Measurements from ENCODE around the gene ITIH4. TPM values are rescaled to one million over a fixed set of nuclear protein-coding genes. Genes with fewer than 3 reads are reported as not detected.

The ITIH4 gene
- total RNA-seq, 1 donor from 2014 or later, result 1.1 TPM

- peaks cover under 1% of the 10 kb centered on the region for H3K36me3 Mint-ChIP-seq
- no peak overlapping the region for H3K27ac ChIP-seq
- no peaks in the 10 kb centered on the region for H3K36me3 ChIP-seq
- TF ChIP-seq EZH2phosphoT487 (IDR thresholded peaks at IDR 0.05), result no peak
- no peak for TF ChIP-seq EZH2 (IDR thresholded peaks at IDR 0.05)
- no peak for TF ChIP-seq CTCF (IDR thresholded peaks at IDR 0.05)
- H3K27me3 ChIP-seq, result no peaks in the 10 kb centered on the region
- H3K4me1 Mint-ChIP-seq, result peaks cover 5% of the 10 kb centered on the region
- peaks cover 2% of the 10 kb centered on the region for H3K27me3 Mint-ChIP-seq (ENCODE audit: insufficient read depth, low read depth)
- H3K79me2 ChIP-seq (ENCODE audit: low read depth), result peaks cover 4% of the 10 kb centered on the region
- H3K9me3 ChIP-seq (ENCODE audit: low read depth), result no peaks in the 10 kb centered on the region
- H3K4me2 ChIP-seq, result no peak overlapping the region
- no peak overlapping the region for H2AFZ ChIP-seq (replicated peaks)
- H3K4me3 ChIP-seq, result no peak overlapping the region
- H3F3A ChIP-seq (ENCODE audit: low read depth), result no peaks in the 10 kb centered on the region
- no peaks in the 10 kb centered on the region for H3K9me3 Mint-ChIP-seq
- no peak for DNase-seq (ENCODE audit: low spot score)
- peaks cover 6% of the 10 kb centered on the region for H3K4me1 ChIP-seq
- H3K27ac Mint-ChIP-seq, result no peak overlapping the region
- H3K9ac ChIP-seq, result no peak overlapping the region
- H3K4me3 Mint-ChIP-seq, result no peak overlapping the region
- peaks cover 3% of the 10 kb centered on the region for H4K20me1 ChIP-seq (ENCODE audit: low read depth)
Observed at GRCh38 chr3:52874160-52874701, 43.8 kb upstream of the ITIH4 start.

GRCh38 chr3:52873433-52874159 lies 43.1 kb upstream of the ITIH4 start:
- no peaks in the 10 kb centered on the region for H3K36me3 Mint-ChIP-seq
- TF ChIP-seq EZH2 (IDR thresholded peaks at IDR 0.05) (no peak), CTCF (IDR thresholded peaks at IDR 0.05) (no peak)
- Histone ChIP-seq H3K79me2 (ENCODE audit: low read depth) (peaks cover 4% of the 10 kb centered on the region), H3K36me3 (no peaks in the 10 kb centered on the region), H3K9ac (no peak overlapping the region), H3K27ac (no peak overlapping the region), H2AFZ (replicated peaks) (no peak overlapping the region), H3K4me2 (no peak overlapping the region), H3K9me3 (ENCODE audit: low read depth) (no peaks in the 10 kb centered on the region), H3K4me1 (peaks cover 6% of the 10 kb centered on the region), H3K27me3 (no peaks in the 10 kb centered on the region), H3K4me3 (no peak overlapping the region), H4K20me1 (ENCODE audit: low read depth) (peaks cover 3% of the 10 kb centered on the region), H3F3A (ENCODE audit: low read depth) (no peaks in the 10 kb centered on the region)
- H3K27me3 Mint-ChIP-seq (ENCODE audit: insufficient read depth, low read depth), result peaks cover 4% of the 10 kb centered on the region
- no peaks in the 10 kb centered on the region for H3K9me3 Mint-ChIP-seq
- DNase-seq (ENCODE audit: low spot score), result no peak
- H3K27ac Mint-ChIP-seq, result no peak overlapping the region
- peaks cover 5% of the 10 kb centered on the region for H3K4me1 Mint-ChIP-seq
- H3K4me3 Mint-ChIP-seq, result no peak overlapping the region

- Histone ChIP-seq H3K9me3 (ENCODE audit: low read depth) (no peaks in the 10 kb centered on the region), H3K9ac (no peak overlapping the region), H3K4me3 (no peak overlapping the region), H3K79me2 (ENCODE audit: low read depth) (peaks cover 4% of the 10 kb centered on the region), H4K20me1 (ENCODE audit: low read depth) (peaks cover 3% of the 10 kb centered on the region), H3K27ac (no peak overlapping the region), H3K4me2 (no peak overlapping the region), H3K27me3 (no peaks in the 10 kb centered on the region), H3K36me3 (no peaks in the 10 kb centered on the region), H3K4me1 (peaks cover 6% of the 10 kb centered on the region), H2AFZ (replicated peaks) (no peak overlapping the region), H3F3A (ENCODE audit: low read depth) (no peaks in the 10 kb centered on the region)
- no peaks in the 10 kb centered on the region for H3K36me3 Mint-ChIP-seq
- no peak overlapping the region for H3K27ac Mint-ChIP-seq
- H3K4me3 Mint-ChIP-seq, result no peak overlapping the region
- DNase-seq (ENCODE audit: low spot score), result no peak
- peaks cover 5% of the 10 kb centered on the region for H3K4me1 Mint-ChIP-seq
- H3K27me3 Mint-ChIP-seq (ENCODE audit: insufficient read depth, low read depth), result peaks cover 4% of the 10 kb centered on the region
- TF ChIP-seq EZH2phosphoT487 (IDR thresholded peaks at IDR 0.05) (no peak), EZH2 (IDR thresholded peaks at IDR 0.05) (no peak), CTCF (IDR thresholded peaks at IDR 0.05) (no peak)
- no peaks in the 10 kb centered on the region for H3K9me3 Mint-ChIP-seq
Observed at GRCh38 chr3:52872245-52872644, 41.8 kb upstream of the ITIH4 start.
